Dermis microvascular lymphatic vessel endothelial cell (primary cell): Measurements from ENCODE around the gene AP1B1. TPM values are rescaled to one million over a fixed set of nuclear protein-coding genes. Genes with fewer than 3 reads are reported as not detected.

Experiments used
- DNase-seq, 2 donors: peaks; one replicate each; pipeline versions ENCODE4 v3.0.0 to v3.0.0-alpha.2; 2010; ENCODE audit warnings: low read depth in 2 of 2
- total RNA-seq: library from RNA; depleted of rRNA; stranded (reverse); fragments of >200 nt; gene quantifications from 2 replicates; pipeline ENCODE4 v1.2.1, GENCODE V29; 2014

AP1B1 gene
- total RNA-seq, 1 donor from 2014 or later: 124 TPM

- no peak for DNase-seq
Observed at GRCh38 chr22:29300807-29301601, 87.4 kb downstream of the AP1B1 start.

GRCh38 chr22:29300467-29300806 lies 87.9 kb downstream of the AP1B1 start:
- no peak for DNase-seq

GRCh38 chr22:29299136-29299900 lies 89.1 kb downstream of the AP1B1 start:
- no peak for DNase-seq

GRCh38 chr22:29298641-29299040 lies 89.7 kb downstream of the AP1B1 start:
- no peak for DNase-seq

- no peak for DNase-seq
Observed at GRCh38 chr22:29292379-29292778, 96.0 kb downstream of the AP1B1 start.

GRCh38 chr22:29291215-29291614 lies 97.2 kb downstream of the AP1B1 start:
- DNase-seq: no peak

- no peak for DNase-seq
Observed at GRCh38 chr22:29290061-29290460, 98.3 kb downstream of the AP1B1 start.

GRCh38 chr22:29288837-29289236 lies 99.5 kb downstream of the AP1B1 start:
- no peak for DNase-seq

GRCh38 chr22:29284196-29284595 lies 104.2 kb downstream of the AP1B1 start:
- no peak for DNase-seq

- DNase-seq: no peak
Observed at GRCh38 chr22:29277927-29278326, 110.4 kb downstream of the AP1B1 start.

Other genes with a start within 250 kb of the AP1B1 start
- 1.9 and 15.9 TPM in 2 replicates for gene EMID1, start 182.7 kb downstream of the AP1B1 start, total RNA-seq
- 14.8 and 23.3 TPM in 2 replicates for gene RHBDD3, start 120.6 kb downstream of the AP1B1 start, total RNA-seq
- gene EWSR1, start 120.3 kb downstream of the AP1B1 start, total RNA-seq: 149 and 156 TPM in 2 replicates
- 11.8 and 26.8 TPM in 2 replicates for gene GAS2L1, start 81.9 kb downstream of the AP1B1 start, total RNA-seq
- 2.3 and 11.4 TPM in 2 replicates for gene RASL10A, start 72.9 kb downstream of the AP1B1 start, total RNA-seq
- gene RFPL1, start 50.0 kb upstream of the AP1B1 start, total RNA-seq: not detected in 2 replicates
- gene NEFH, start 91.6 kb upstream of the AP1B1 start, total RNA-seq: 0.13 TPM in 2 replicates
- 28.1 and 32.1 TPM in 2 replicates for gene THOC5, start 165.2 kb upstream of the AP1B1 start, total RNA-seq
- 32.2 and 39.3 TPM in 2 replicates for gene NIPSNAP1, start 192.5 kb upstream of the AP1B1 start, total RNA-seq
- 43.8 and 51.0 TPM in 2 replicates for gene NF2, start 215.1 kb upstream of the AP1B1 start, total RNA-seq